Measurements from ENCODE around the gene SMAD7. TPM values are rescaled to one million over a fixed set of nuclear protein-coding genes. Genes with fewer than 3 reads are reported as not detected.

SMAD7 gene
- total and polyA plus RNA-seq, 4 donors: 11.8 to 58.8 (median 35.8) TPM

DNA sequence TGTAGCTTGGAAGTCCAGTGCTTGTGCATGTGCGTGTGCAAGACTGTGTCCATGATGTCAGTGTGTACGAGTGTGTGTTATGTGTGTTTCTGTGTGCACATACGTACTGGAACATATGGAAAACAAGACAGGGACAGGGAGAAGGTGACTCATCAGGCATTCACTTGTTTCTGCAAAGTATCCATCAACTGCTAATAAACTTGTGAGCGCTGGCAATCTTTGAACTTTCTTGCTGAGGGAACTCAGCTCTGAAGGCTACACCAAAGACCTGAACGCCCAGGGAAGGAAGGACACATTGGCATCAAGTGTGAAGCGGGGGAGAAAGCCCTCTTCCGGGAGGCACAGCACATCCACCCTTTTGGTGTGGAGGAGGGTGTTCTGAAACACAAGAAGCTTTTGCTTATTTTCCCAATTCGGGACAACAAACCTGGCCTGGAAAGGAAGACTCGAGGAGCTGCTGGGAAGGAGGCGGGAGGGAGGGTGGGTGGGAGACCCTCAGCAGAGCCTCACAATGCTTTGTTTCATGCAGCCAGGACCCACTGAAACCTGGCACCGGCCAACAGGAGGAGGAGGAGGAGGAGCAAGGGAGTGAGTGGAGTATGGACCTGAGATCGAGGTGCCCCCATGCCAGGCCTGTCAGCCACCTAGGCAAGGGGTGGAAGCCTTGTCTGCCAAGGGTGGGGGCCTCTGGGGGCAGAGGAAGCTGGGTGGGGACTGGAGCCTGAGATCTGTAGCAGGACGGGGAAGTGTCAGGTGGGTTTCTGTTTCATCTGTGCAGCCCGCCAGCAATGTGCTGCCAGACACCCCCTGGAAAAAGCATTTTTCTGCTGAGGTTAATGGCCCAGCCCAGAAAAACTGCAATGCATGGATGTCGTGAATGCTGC is 26.8 kb downstream of the SMAD7 start:
- Histone ChIP-seq H3K9me3 (ENCODE audit: control insufficient read depth in 4 of 4, insufficient read depth in 3 of 4, low read length in 3 of 4) (no peaks in the 10 kb centered on the region), H3K4me1 (ENCODE audit: control insufficient read depth in 5 of 5, insufficient read depth in 5 of 5, low read length in 5 of 5) (peaks cover 37 to 87% (median 63%) of the 10 kb centered on the region in 5 donors), H3K9ac (ENCODE audit: insufficient read depth in 1 of 2, low read length in 2 of 2) (no peak overlapping the region), H3K36me3 (ENCODE audit: control insufficient read depth in 4 of 4, insufficient read depth in 4 of 4, low read length in 4 of 4) (peaks cover 0 to 18% (median 14%) of the 10 kb centered on the region in 4 donors), H3K27me3 (ENCODE audit: control insufficient read depth in 3 of 3, insufficient read depth in 3 of 3, low read length in 2 of 3) (no peaks in the 10 kb centered on the region), H3K27ac (ENCODE audit: low read depth in 1 of 2, low read length in 1 of 2) (peak overlapping the region in 1 of 2 donors; percentile 84), H3K4me3 (no peak overlapping the region)
- TF ChIP-seq, protein P1, sequence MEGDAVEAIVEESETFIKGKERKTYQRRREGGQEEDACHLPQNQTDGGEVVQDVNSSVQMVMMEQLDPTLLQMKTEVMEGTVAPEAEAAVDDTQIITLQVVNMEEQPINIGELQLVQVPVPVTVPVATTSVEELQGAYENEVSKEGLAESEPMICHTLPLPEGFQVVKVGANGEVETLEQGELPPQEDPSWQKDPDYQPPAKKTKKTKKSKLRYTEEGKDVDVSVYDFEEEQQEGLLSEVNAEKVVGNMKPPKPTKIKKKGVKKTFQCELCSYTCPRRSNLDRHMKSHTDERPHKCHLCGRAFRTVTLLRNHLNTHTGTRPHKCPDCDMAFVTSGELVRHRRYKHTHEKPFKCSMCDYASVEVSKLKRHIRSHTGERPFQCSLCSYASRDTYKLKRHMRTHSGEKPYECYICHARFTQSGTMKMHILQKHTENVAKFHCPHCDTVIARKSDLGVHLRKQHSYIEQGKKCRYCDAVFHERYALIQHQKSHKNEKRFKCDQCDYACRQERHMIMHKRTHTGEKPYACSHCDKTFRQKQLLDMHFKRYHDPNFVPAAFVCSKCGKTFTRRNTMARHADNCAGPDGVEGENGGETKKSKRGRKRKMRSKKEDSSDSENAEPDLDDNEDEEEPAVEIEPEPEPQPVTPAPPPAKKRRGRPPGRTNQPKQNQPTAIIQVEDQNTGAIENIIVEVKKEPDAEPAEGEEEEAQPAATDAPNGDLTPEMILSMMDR (IDR thresholded peaks at IDR 0.05; ENCODE audit: control extremely low read depth, extremely low read depth): no peak
- WGBS, 2 donors: 45 to 58% methylated on average over 15 of the region's 15 CpGs
- no peak for ATAC-seq (ENCODE audit: insufficient read depth, low FRiP score)
- DNase-seq: peak in 1 of 3 donors; percentile 43

DNA sequence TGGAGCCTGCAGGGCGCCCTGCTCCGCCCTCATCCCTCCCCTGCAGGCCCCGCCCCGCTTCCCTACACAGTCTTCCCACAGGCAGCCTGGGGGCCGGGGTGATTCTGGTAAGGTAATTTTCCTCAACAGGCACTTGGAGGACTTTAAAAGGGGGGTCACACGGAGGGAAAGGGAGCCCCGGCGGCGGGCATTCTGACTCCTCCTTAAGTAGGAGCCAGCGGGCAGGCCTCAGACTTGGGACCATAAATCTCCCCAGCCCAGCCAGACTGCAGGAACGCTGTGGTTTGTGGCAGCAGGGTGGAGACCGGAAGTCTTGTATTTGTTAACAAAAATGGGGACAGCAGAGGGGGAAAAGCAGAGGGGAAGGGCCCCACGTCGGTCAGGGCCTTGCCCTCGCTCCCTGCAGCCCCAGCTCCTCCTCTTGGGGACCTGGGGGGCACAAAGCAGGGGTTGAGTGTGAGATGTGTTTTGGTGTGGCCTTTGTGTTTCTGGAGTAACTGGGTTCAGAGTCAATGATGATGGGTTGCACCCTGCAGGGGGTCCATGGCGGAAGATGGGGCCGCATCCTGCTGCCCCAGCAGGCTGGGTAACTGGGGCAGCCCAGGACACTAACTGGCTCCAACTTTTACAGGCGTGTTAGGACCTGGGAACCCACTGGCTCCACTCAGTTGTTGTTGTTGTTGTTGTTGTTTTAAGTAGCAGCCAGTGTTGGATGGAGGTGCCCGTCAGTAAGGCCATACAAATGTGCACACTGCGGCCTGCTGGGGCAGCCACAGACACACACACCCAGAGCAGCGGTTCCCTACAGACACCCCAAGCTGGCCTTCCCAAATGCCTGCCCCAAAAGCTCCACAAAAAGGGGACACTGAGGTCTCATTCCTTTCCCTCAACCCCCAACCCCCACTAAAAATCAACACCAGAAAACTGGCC is 27.7 kb downstream of the SMAD7 start:
- peak; percentile 43 for ATAC-seq (ENCODE audit: insufficient read depth, low FRiP score)
- no peak overlapping the region for H3K4me3 ChIP-seq
- H3K4me1 ChIP-seq (ENCODE audit: control insufficient read depth in 5 of 5, insufficient read depth in 5 of 5, low read length in 5 of 5): peaks cover 30 to 84% (median 55%) of the 10 kb centered on the region in 5 donors
- H3K36me3 ChIP-seq (ENCODE audit: control insufficient read depth in 4 of 4, insufficient read depth in 4 of 4, low read length in 4 of 4): peaks cover 0 to 18% (median 14%) of the 10 kb centered on the region in 4 donors
- H3K9ac ChIP-seq (ENCODE audit: insufficient read depth in 1 of 2, low read length in 2 of 2): no peak overlapping the region
- TF ChIP-seq, protein P1 (IDR thresholded peaks at IDR 0.05; ENCODE audit: control extremely low read depth, extremely low read depth): no peak
- H3K9me3 ChIP-seq (ENCODE audit: control insufficient read depth in 4 of 4, insufficient read depth in 3 of 4, low read length in 3 of 4): no peaks in the 10 kb centered on the region
- 17 to 19% methylated on average over 20 to 21 of the region's 21 CpGs for WGBS, 2 donors
- peak overlapping the region; percentile 64 to 77 for H3K27ac ChIP-seq (ENCODE audit: low read depth in 1 of 2, low read length in 1 of 2)
- DNase-seq: peak; percentile 79 to 88 (median 82)
- H3K27me3 ChIP-seq (ENCODE audit: control insufficient read depth in 3 of 3, insufficient read depth in 3 of 3, low read length in 2 of 3): no peaks in the 10 kb centered on the region

DNA sequence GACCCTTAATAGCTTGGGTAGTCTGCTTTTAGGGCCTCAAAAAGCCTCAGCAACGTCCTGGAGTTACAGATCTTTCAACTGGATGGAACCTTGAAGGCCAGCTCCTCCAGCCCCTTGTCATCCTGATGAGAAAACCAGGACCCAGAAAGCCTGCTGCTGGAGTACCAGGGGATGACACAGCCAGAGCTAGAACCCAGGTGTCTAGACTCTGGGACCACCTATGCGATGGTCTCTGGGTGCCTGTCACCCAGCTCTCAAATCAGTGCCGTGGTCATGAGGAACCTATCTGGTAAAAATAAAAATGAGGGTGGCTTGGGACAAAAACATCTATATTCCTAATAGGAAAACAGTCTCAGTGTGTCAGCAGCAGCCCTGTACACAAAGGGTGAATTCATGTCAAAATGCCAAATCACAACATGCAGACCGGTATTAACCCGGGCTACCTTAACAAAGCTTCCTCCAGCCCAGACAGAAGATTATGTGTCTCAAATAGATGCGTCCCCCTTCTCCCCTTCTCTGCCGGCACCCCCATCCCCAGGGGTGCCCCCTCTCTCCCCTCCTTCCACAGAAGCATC is 28.5 kb downstream of the SMAD7 start:
- 34 to 38% methylated on average over 7 of the region's 7 CpGs for WGBS, 2 donors
- TF ChIP-seq, protein P1 (IDR thresholded peaks at IDR 0.05; ENCODE audit: control extremely low read depth, extremely low read depth): no peak
- H3K9me3 ChIP-seq (ENCODE audit: control insufficient read depth in 4 of 4, insufficient read depth in 3 of 4, low read length in 3 of 4): no peaks in the 10 kb centered on the region
- peak overlapping the region; percentile 64 to 77 for H3K27ac ChIP-seq (ENCODE audit: low read depth in 1 of 2, low read length in 1 of 2)
- ATAC-seq (ENCODE audit: insufficient read depth, low FRiP score) (no peak), DNase-seq (peak in 1 of 3 donors; percentile 6)
- peaks cover 0 to 18% (median 14%) of the 10 kb centered on the region in 4 donors for H3K36me3 ChIP-seq (ENCODE audit: control insufficient read depth in 4 of 4, insufficient read depth in 4 of 4, low read length in 4 of 4)
- H3K4me1 ChIP-seq (ENCODE audit: control insufficient read depth in 5 of 5, insufficient read depth in 5 of 5, low read length in 5 of 5): peaks cover 22 to 76% (median 52%) of the 10 kb centered on the region in 5 donors
- H3K9ac ChIP-seq (ENCODE audit: insufficient read depth in 1 of 2, low read length in 2 of 2): no peak overlapping the region
- H3K27me3 ChIP-seq (ENCODE audit: control insufficient read depth in 3 of 3, insufficient read depth in 3 of 3, low read length in 2 of 3): no peaks in the 10 kb centered on the region
- no peak overlapping the region for H3K4me3 ChIP-seq

All from lung (tissue), 12 donors.